ENCODE results near the gene ZBTB46.
"Not testable (repeated sequence)": the region's sequence is repeated elsewhere in the genome, so short reads cannot be mapped to it uniquely, and the experiment has no call there.

ZBTB46 gene

GRCh38 chr20:63787302-63787701 is 43.8 kb downstream of the ZBTB46 start:
- DNase-seq (ENCODE audit: low read depth) = no peak

GRCh38 chr20:63785691-63786131 is 45.4 kb downstream of the ZBTB46 start:
- no peak for DNase-seq (ENCODE audit: low read depth)

- DNase-seq (ENCODE audit: low read depth) = no peak
Measured at GRCh38 chr20:63783970-63784369, 47.1 kb downstream of the ZBTB46 start.

GRCh38 chr20:63782521-63782971 is 48.5 kb downstream of the ZBTB46 start:
- DNase-seq (ENCODE audit: low read depth) = no peak

GRCh38 chr20:63782051-63782471 is 49.0 kb downstream of the ZBTB46 start:
- peak; percentile 15 for DNase-seq (ENCODE audit: low read depth)

- no peak for DNase-seq (ENCODE audit: low read depth)
Measured at GRCh38 chr20:63781181-63781580, 49.9 kb downstream of the ZBTB46 start.

GRCh38 chr20:63778857-63779256 is 52.2 kb downstream of the ZBTB46 start:
- no peak for DNase-seq (ENCODE audit: low read depth)

GRCh38 chr20:63778034-63778752 is 52.9 kb downstream of the ZBTB46 start:
- no peak for DNase-seq (ENCODE audit: low read depth)

GRCh38 chr20:63777614-63778013 is 53.5 kb downstream of the ZBTB46 start:
- no peak for DNase-seq (ENCODE audit: low read depth)

- DNase-seq (ENCODE audit: low read depth) = not testable (repeated sequence)
Measured at GRCh38 chr20:63776875-63777274, 54.2 kb downstream of the ZBTB46 start.

GRCh38 chr20:63775096-63775978 is 55.7 kb downstream of the ZBTB46 start:
- no peak for DNase-seq (ENCODE audit: low read depth)

- DNase-seq (ENCODE audit: low read depth) = no peak
Measured at GRCh38 chr20:63774306-63774705, 56.8 kb downstream of the ZBTB46 start.

- no peak for DNase-seq (ENCODE audit: low read depth)
Measured at GRCh38 chr20:63773571-63774241, 57.4 kb downstream of the ZBTB46 start.

GRCh38 chr20:63772781-63773518 is 58.1 kb downstream of the ZBTB46 start:
- no peak for DNase-seq (ENCODE audit: low read depth)

- no peak for DNase-seq (ENCODE audit: low read depth)
Measured at GRCh38 chr20:63771046-63771707, 59.9 kb downstream of the ZBTB46 start.

- no peak for DNase-seq (ENCODE audit: low read depth)
Measured at GRCh38 chr20:63769891-63770474, 61.1 kb downstream of the ZBTB46 start.

- DNase-seq (ENCODE audit: low read depth) = no peak
Measured at GRCh38 chr20:63768591-63769515, 62.2 kb downstream of the ZBTB46 start.

- no peak for DNase-seq (ENCODE audit: low read depth)
Measured at GRCh38 chr20:63767886-63768285, 63.2 kb downstream of the ZBTB46 start.

- DNase-seq (ENCODE audit: low read depth) = no peak
Measured at GRCh38 chr20:63767456-63767855, 63.6 kb downstream of the ZBTB46 start.
